HepG2 (cell line): Measurements from ENCODE around the gene STAG3. TPM values are rescaled to one million over a fixed set of nuclear protein-coding genes. Genes with fewer than 3 reads are reported as not detected.

Source experiments
- HNF4G ChIP-seq, 2 experiments: sonication (generic) in 1 of 2; formaldehyde crosslinking in 1 of 2; IDR thresholded peaks; 2 replicates each; pipeline versions ENCODE4 v1.4.0 to v1.6.1; 2011 to 2020; ENCODE audit warnings: borderline replicate concordance in 2 of 2, low read depth in 2 of 2, mild to moderate bottlenecking in 2 of 2, low read length in 1 of 2, missing genetic modification reagents in 1 of 2, moderate library complexity in 1 of 2
- HOXA5 ChIP-seq: sonication (generic); formaldehyde crosslinking; IDR thresholded peaks from 2 replicates; pipeline ENCODE4 v1.4.0; 2020; ENCODE audit warnings: missing genetic modification reagents
- NR3C1 ChIP-seq: sonication (generic); formaldehyde crosslinking; IDR thresholded peaks from 2 replicates; pipeline ENCODE4 v1.4.0; 2020; ENCODE audit warnings: missing genetic modification reagents
- PHF5A ChIP-seq: IDR thresholded peaks from one replicate; pipeline ENCODE4 v1.6.1; 2018; ENCODE audit warnings: low read depth, missing genetic modification reagents; ENCODE audit not compliant: unreplicated experiment
- SALL1 ChIP-seq: sonication (generic); formaldehyde crosslinking; IDR thresholded peaks from 2 replicates; pipeline ENCODE4 v1.8.0; 2022; ENCODE audit warnings: mild to moderate bottlenecking, missing genetic modification reagents
- ZIK1 ChIP-seq: sonication (generic); formaldehyde crosslinking; IDR thresholded peaks from 2 replicates; pipeline ENCODE4 v1.5.0; 2020; ENCODE audit warnings: mild to moderate bottlenecking, low read depth, missing genetic modification reagents, borderline replicate concordance
- ZSCAN30 ChIP-seq: sonication (generic); formaldehyde crosslinking; IDR thresholded peaks from 2 replicates; pipeline ENCODE4 v1.5.0; 2020; ENCODE audit warnings: mild to moderate bottlenecking, missing genetic modification reagents
- polyA plus RNA-seq, 8 experiments: library from polyadenylated mRNA; depleted of rRNA in 3 of 8; stranded (reverse) in 7 of 8; unstranded in 1 of 8; fragments of >200 nt; fragmentation: Illumina TruSeq in 4 of 8; extraction: Trizol in 4 of 8; gene quantifications; 2 replicates each; pipeline versions ENCODE4 v1.2.1 to v1.2.3, GENCODE V29; 2011 to 2016; ENCODE audit warnings: low read depth in 4 of 8, missing spikeins in 1 of 8, mixed read lengths in 1 of 8; ENCODE audit not compliant: insufficient read depth in 1 of 8
- total RNA-seq, 5 experiments: library from RNA; depleted of rRNA; stranded (reverse); fragments of >200 nt; fragmentation: Illumina TruSeq; extraction: Trizol; gene quantifications; 2 replicates each; pipeline ENCODE4 v1.2.3, GENCODE V29; 2016; ENCODE audit warnings: low read depth in 1 of 5
- TF ChIP-seq, protein P1 (sequence below), 2 experiments: fragments of 450-650 bp in 1 of 2; sonication (generic) in 1 of 2; formaldehyde crosslinking in 1 of 2; IDR thresholded peaks; 2 replicates each; pipeline versions ENCODE4 v1.6.1 to v1.8.0; 2016 to 2022; ENCODE audit warnings: antibody characterized with exemption in 1 of 2, mild to moderate bottlenecking in 1 of 2, missing genetic modification reagents in 1 of 2
- TF ChIP-seq, protein P2 (sequence below): sonication (generic); formaldehyde crosslinking; IDR thresholded peaks from 2 replicates; pipeline ENCODE4 v1.4.0; 2020; ENCODE audit warnings: missing genetic modification reagents, borderline replicate concordance
- TF ChIP-seq, protein P3 (sequence below): sonication (generic); formaldehyde crosslinking; IDR thresholded peaks from 2 replicates; pipeline ENCODE4 v1.5.0; 2020; ENCODE audit warnings: mild to moderate bottlenecking, missing genetic modification reagents

Gene STAG3
- total and polyA plus RNA-seq, 2 of the 13 experiments (the other 11 are each of a cell fraction or from before 2014, with no cell fraction given) = 0.09 to 0.33 TPM

DNA sequence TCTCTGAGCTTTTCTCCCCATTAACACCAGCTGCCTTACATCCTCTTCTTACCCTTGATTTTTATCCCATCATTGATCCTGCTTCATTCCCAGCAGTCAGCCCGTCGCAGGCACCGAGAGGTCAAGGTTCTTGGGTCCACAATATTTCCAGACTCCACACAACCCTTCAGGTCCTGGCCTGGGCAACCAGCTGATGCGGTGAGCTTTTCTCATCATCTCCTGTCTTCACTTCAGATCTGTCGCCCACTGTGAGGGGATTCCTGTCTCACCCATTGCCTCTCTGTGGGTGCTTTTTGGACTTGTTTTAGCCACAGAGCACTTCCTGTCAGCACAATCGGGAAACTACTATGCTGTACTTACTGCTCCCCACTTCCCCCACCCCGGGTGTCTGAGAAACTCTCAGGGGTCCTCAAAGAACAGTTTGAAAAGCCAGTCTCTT, 33.6 kb downstream of the STAG3 start (continued):
- TF ChIP-seq, protein P1, sequence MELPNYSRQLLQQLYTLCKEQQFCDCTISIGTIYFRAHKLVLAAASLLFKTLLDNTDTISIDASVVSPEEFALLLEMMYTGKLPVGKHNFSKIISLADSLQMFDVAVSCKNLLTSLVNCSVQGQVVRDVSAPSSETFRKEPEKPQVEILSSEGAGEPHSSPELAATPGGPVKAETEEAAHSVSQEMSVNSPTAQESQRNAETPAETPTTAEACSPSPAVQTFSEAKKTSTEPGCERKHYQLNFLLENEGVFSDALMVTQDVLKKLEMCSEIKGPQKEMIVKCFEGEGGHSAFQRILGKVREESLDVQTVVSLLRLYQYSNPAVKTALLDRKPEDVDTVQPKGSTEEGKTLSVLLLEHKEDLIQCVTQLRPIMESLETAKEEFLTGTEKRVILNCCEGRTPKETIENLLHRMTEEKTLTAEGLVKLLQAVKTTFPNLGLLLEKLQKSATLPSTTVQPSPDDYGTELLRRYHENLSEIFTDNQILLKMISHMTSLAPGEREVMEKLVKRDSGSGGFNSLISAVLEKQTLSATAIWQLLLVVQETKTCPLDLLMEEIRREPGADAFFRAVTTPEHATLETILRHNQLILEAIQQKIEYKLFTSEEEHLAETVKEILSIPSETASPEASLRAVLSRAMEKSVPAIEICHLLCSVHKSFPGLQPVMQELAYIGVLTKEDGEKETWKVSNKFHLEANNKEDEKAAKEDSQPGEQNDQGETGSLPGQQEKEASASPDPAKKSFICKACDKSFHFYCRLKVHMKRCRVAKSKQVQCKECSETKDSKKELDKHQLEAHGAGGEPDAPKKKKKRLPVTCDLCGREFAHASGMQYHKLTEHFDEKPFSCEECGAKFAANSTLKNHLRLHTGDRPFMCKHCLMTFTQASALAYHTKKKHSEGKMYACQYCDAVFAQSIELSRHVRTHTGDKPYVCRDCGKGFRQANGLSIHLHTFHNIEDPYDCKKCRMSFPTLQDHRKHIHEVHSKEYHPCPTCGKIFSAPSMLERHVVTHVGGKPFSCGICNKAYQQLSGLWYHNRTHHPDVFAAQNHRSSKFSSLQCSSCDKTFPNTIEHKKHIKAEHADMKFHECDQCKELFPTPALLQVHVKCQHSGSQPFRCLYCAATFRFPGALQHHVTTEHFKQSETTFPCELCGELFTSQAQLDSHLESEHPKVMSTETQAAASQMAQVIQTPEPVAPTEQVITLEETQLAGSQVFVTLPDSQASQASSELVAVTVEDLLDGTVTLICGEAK (IDR thresholded peaks at IDR 0.05) = no peak
- TF ChIP-seq, protein P1 (CRISPR knock-in tag; IDR thresholded peaks at IDR 0.05) = no peak
- TF ChIP-seq ZIK1 (no peak), SALL1 (no peak), ZSCAN30 (no peak), NR3C1 (CRISPR knock-in tag) (no peak), HNF4G (IDR thresholded peaks at IDR 0.05; ENCODE audit: borderline replicate concordance, low read depth, low read length) (no peak), HNF4G (CRISPR knock-in tag; IDR thresholded peaks at IDR 0.05; ENCODE audit: borderline replicate concordance, low read depth) (no peak), HOXA5 (CRISPR knock-in tag) (no peak), PHF5A (CRISPR knock-in tag) (no peak)
- TF ChIP-seq, protein P2, sequence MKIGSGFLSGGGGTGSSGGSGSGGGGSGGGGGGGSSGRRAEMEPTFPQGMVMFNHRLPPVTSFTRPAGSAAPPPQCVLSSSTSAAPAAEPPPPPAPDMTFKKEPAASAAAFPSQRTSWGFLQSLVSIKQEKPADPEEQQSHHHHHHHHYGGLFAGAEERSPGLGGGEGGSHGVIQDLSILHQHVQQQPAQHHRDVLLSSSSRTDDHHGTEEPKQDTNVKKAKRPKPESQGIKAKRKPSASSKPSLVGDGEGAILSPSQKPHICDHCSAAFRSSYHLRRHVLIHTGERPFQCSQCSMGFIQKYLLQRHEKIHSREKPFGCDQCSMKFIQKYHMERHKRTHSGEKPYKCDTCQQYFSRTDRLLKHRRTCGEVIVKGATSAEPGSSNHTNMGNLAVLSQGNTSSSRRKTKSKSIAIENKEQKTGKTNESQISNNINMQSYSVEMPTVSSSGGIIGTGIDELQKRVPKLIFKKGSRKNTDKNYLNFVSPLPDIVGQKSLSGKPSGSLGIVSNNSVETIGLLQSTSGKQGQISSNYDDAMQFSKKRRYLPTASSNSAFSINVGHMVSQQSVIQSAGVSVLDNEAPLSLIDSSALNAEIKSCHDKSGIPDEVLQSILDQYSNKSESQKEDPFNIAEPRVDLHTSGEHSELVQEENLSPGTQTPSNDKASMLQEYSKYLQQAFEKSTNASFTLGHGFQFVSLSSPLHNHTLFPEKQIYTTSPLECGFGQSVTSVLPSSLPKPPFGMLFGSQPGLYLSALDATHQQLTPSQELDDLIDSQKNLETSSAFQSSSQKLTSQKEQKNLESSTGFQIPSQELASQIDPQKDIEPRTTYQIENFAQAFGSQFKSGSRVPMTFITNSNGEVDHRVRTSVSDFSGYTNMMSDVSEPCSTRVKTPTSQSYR (CRISPR knock-in tag) = no peak
- TF ChIP-seq, protein P3, sequence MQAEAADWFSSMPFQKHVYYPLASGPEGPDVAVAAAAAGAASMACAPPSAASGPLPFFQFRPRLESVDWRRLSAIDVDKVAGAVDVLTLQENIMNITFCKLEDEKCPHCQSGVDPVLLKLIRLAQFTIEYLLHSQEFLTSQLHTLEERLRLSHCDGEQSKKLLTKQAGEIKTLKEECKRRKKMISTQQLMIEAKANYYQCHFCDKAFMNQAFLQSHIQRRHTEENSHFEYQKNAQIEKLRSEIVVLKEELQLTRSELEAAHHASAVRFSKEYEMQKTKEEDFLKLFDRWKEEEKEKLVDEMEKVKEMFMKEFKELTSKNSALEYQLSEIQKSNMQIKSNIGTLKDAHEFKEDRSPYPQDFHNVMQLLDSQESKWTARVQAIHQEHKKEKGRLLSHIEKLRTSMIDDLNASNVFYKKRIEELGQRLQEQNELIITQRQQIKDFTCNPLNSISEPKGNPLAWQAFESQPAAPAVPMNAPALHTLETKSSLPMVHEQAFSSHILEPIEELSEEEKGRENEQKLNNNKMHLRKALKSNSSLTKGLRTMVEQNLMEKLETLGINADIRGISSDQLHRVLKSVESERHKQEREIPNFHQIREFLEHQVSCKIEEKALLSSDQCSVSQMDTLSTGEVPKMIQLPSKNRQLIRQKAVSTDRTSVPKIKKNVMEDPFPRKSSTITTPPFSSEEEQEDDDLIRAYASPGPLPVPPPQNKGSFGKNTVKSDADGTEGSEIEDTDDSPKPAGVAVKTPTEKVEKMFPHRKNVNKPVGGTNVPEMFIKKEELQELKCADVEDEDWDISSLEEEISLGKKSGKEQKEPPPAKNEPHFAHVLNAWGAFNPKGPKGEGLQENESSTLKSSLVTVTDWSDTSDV = no peak
- TF ChIP-seq, all 625 proteins: peak for 0
